OCI-LY3 (cell line): Measurements from ENCODE around the gene NRXN3.

Experiments
- H2AFZ ChIP-seq: fragments of 200-600, 300-600 bp; shearing (Covaris generic); 2 replicates; pipeline ENCODE4 v1.6.0; 2014; ENCODE audit warnings: antibody characterized with exemption, low read depth, low read length
- H3K27ac ChIP-seq: fragments of 200-600, 300-600 bp; sonication (generic); 2 replicates; pipeline ENCODE4 v1.5.1; 2014; ENCODE audit warnings: mild to moderate bottlenecking, low read length, moderate library complexity, mixed read lengths
- H3K27me3 ChIP-seq: fragments of 200-600, 300-600 bp; sonication (generic); 2 replicates; pipeline ENCODE4 v1.6.1; 2014; ENCODE audit warnings: low read depth, low read length, mixed read lengths
- H3K36me3 ChIP-seq: fragments of 200-600, 300-600 bp; sonication (generic); replicated peaks from 2 replicates; pipeline ENCODE3; 2014; ENCODE audit warnings: low read depth, low read length, mixed read lengths
- H3K4me1 ChIP-seq: fragments of 300-600, 200-600 bp; sonication (generic); 2 replicates; pipeline ENCODE4 v1.6.1; 2014; ENCODE audit warnings: low read length, mixed read lengths
- H3K4me2 ChIP-seq: fragments of 200-600, 300-600 bp; sonication (generic); 2 replicates; pipeline ENCODE4 v1.6.1; 2014; ENCODE audit warnings: low read length, mixed read lengths
- H3K4me3 ChIP-seq: fragments of 300-600, 200-600 bp; sonication (generic); 2 replicates; pipeline ENCODE4 v1.5.1; 2014; ENCODE audit warnings: antibody characterized with exemption, mild to moderate bottlenecking, low read length, moderate library complexity
- H3K79me2 ChIP-seq: fragments of 300-600, 200-600 bp; shearing (Covaris generic); 2 replicates; pipeline ENCODE4 v1.6.1; 2014; ENCODE audit warnings: mild to moderate bottlenecking, low read length, mixed read lengths
- H3K9ac ChIP-seq: fragments of 300-600, 200-600 bp; shearing (Covaris generic); 2 replicates; pipeline ENCODE4 v1.6.0; 2014; ENCODE audit warnings: mild to moderate bottlenecking, low read length, moderate library complexity
- H3K9me3 ChIP-seq: fragments of 200-600, 300-600 bp; shearing (Covaris generic); 2 replicates; pipeline ENCODE4 v1.6.1; 2014; ENCODE audit warnings: low read length, mixed read lengths; ENCODE audit not compliant: insufficient read depth
- H4K20me1 ChIP-seq: fragments of 200-600, 300-600 bp; sonication (generic); 2 replicates; pipeline ENCODE4 v1.6.1; 2016; ENCODE audit warnings: low read length, mixed read lengths; ENCODE audit not compliant: insufficient read depth
- EZH2phosphoT487 ChIP-seq: fragments of 200-600 bp; shearing (Covaris generic); IDR thresholded peaks from 2 replicates; pipeline ENCODE4 v1.6.1; 2018; ENCODE audit warnings: antibody characterized with exemption, mixed run types, low read depth
- TF ChIP-seq, protein P1 (sequence below): fragments of 200-600, 300-600 bp; sonication (generic); IDR thresholded peaks from 2 replicates; pipeline ENCODE4 v1.5.1; 2014; ENCODE audit warnings: antibody characterized with exemption, low read length, low read depth

The NRXN3 gene

DNA sequence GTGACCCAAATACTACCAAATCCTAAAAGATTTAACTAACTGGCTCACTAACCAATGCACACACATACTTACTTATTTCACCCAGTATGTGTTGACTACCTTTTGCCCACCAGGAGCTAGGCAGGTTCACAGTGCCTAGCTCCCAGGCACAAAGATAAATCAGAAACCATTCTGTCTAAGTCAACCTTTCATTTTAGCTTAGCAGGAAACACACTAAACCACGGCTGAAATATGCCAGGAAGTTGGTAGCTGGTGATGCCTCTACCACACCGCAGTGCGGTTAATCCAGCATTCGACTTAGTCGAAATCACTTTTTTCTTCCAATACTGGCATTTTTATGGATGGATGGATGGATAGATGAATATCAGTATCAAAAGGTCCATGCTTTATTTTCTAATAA, 1443.5 kb downstream of the NRXN3 start:
- TF ChIP-seq EZH2phosphoT487 = no peak
- TF ChIP-seq, protein P1, sequence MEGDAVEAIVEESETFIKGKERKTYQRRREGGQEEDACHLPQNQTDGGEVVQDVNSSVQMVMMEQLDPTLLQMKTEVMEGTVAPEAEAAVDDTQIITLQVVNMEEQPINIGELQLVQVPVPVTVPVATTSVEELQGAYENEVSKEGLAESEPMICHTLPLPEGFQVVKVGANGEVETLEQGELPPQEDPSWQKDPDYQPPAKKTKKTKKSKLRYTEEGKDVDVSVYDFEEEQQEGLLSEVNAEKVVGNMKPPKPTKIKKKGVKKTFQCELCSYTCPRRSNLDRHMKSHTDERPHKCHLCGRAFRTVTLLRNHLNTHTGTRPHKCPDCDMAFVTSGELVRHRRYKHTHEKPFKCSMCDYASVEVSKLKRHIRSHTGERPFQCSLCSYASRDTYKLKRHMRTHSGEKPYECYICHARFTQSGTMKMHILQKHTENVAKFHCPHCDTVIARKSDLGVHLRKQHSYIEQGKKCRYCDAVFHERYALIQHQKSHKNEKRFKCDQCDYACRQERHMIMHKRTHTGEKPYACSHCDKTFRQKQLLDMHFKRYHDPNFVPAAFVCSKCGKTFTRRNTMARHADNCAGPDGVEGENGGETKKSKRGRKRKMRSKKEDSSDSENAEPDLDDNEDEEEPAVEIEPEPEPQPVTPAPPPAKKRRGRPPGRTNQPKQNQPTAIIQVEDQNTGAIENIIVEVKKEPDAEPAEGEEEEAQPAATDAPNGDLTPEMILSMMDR = no peak
- H4K20me1 ChIP-seq = no peaks in the 10 kb centered on the region
- H3K36me3 ChIP-seq = no peaks in the 10 kb centered on the region
- no peaks in the 10 kb centered on the region for H3K9me3 ChIP-seq
- no peak overlapping the region for H3K4me2 ChIP-seq
- no peak overlapping the region for H3K27ac ChIP-seq
- no peaks in the 10 kb centered on the region for H3K27me3 ChIP-seq
- H3K4me1 ChIP-seq = no peaks in the 10 kb centered on the region
- H3K9ac ChIP-seq = no peak overlapping the region
- no peaks in the 10 kb centered on the region for H3K79me2 ChIP-seq
- no peak overlapping the region for H3K4me3 ChIP-seq
- H2AFZ ChIP-seq = no peak overlapping the region

DNA sequence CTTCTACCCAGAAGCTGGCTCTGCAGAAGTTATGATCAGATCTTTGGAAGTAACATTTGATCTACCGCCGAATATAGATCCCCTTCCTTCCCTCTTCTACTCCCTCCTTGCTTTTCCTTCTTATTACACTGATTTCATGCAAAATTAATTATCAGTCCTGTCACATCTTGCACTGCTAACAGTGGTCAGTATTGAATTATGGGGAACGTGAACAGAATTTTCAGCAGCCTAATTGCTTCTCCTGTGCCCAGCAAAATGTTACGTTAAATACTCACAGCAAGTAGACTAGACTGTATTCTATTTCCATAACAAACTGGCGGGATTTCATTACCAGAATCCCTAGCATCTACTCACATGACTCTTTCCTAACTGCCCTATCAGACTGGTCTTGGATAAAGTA, 1444.3 kb downstream of the NRXN3 start:
- no peak overlapping the region for H3K27ac ChIP-seq
- no peaks in the 10 kb centered on the region for H3K4me1 ChIP-seq
- H3K4me2 ChIP-seq = no peak overlapping the region

GRCh38 chr14:79627058-79627457, 1456.9 kb downstream of the NRXN3 start:
- Histone ChIP-seq H3K79me2 (no peaks in the 10 kb centered on the region), H2AFZ (no peak overlapping the region), H4K20me1 (no peaks in the 10 kb centered on the region), H3K36me3 (no peaks in the 10 kb centered on the region), H3K4me1 (no peaks in the 10 kb centered on the region), H3K27ac (no peak overlapping the region), H3K9ac (no peak overlapping the region), H3K27me3 (no peaks in the 10 kb centered on the region), H3K4me2 (no peak overlapping the region), H3K9me3 (no peaks in the 10 kb centered on the region), H3K4me3 (no peak overlapping the region)
- TF ChIP-seq EZH2phosphoT487 = no peak
- TF ChIP-seq, protein P1 = no peak

More for the DNA sequence above, 1444.3 kb downstream of the NRXN3 start:
- Histone ChIP-seq H3K4me3 (no peak overlapping the region), H3K36me3 (no peaks in the 10 kb centered on the region), H2AFZ (no peak overlapping the region), H3K9ac (no peak overlapping the region), H3K79me2 (no peaks in the 10 kb centered on the region), H3K9me3 (no peaks in the 10 kb centered on the region), H4K20me1 (no peaks in the 10 kb centered on the region), H3K27me3 (no peaks in the 10 kb centered on the region)
- TF ChIP-seq EZH2phosphoT487 = no peak
- TF ChIP-seq, protein P1 = no peak

- Histone ChIP-seq H3K4me2 (no peak overlapping the region), H3K9me3 (no peaks in the 10 kb centered on the region), H3K79me2 (no peaks in the 10 kb centered on the region), H3K4me3 (no peak overlapping the region), H3K9ac (no peak overlapping the region), H4K20me1 (no peaks in the 10 kb centered on the region), H3K27ac (no peak overlapping the region), H2AFZ (no peak overlapping the region), H3K36me3 (no peaks in the 10 kb centered on the region), H3K4me1 (no peaks in the 10 kb centered on the region), H3K27me3 (no peaks in the 10 kb centered on the region)
- no peak for TF ChIP-seq EZH2phosphoT487
- TF ChIP-seq, protein P1 = no peak
These were observed 1459.5 kb downstream of the NRXN3 start for GRCh38 chr14:79629411-79630287.
